Cardiac fibroblast (primary cell): ENCODE results near the gene NR6A1.

Experiments used
- DNase-seq, 2 donors: peaks; one replicate each; pipeline versions ENCODE4 v3.0.0 to v3.0.0-alpha.2; 2010; ENCODE audit warnings: low read depth in 2 of 2
- H3K4me3 ChIP-seq, 2 donors: replicated peaks in 1 of 2; 1 replicate in 1 of 2; 2 replicates in 1 of 2; pipeline ENCODE4 v1.5.1; 2011; ENCODE audit warnings: low read depth in 2 of 2, low read length in 2 of 2, mild to moderate bottlenecking in 2 of 2, moderate library complexity in 1 of 2
- TF ChIP-seq, protein P1 (sequence below): IDR thresholded peaks from one replicate; pipeline ENCODE4 v1.5.1; 2011; ENCODE audit warnings: low read depth, mild to moderate bottlenecking, low read length, inconsistent platforms

NR6A1 gene

GRCh38 chr9:124781967-124782660 is 11.0 kb upstream of the NR6A1 start:
- TF ChIP-seq, protein P1, sequence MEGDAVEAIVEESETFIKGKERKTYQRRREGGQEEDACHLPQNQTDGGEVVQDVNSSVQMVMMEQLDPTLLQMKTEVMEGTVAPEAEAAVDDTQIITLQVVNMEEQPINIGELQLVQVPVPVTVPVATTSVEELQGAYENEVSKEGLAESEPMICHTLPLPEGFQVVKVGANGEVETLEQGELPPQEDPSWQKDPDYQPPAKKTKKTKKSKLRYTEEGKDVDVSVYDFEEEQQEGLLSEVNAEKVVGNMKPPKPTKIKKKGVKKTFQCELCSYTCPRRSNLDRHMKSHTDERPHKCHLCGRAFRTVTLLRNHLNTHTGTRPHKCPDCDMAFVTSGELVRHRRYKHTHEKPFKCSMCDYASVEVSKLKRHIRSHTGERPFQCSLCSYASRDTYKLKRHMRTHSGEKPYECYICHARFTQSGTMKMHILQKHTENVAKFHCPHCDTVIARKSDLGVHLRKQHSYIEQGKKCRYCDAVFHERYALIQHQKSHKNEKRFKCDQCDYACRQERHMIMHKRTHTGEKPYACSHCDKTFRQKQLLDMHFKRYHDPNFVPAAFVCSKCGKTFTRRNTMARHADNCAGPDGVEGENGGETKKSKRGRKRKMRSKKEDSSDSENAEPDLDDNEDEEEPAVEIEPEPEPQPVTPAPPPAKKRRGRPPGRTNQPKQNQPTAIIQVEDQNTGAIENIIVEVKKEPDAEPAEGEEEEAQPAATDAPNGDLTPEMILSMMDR = no peak
- H3K4me3 ChIP-seq = no peak overlapping the region
- DNase-seq = no peak

- TF ChIP-seq, protein P1 = no peak
- DNase-seq = no peak
- no peak overlapping the region for H3K4me3 ChIP-seq
Measured at GRCh38 chr9:124780757-124781151, 9.6 kb upstream of the NR6A1 start.

DNA sequence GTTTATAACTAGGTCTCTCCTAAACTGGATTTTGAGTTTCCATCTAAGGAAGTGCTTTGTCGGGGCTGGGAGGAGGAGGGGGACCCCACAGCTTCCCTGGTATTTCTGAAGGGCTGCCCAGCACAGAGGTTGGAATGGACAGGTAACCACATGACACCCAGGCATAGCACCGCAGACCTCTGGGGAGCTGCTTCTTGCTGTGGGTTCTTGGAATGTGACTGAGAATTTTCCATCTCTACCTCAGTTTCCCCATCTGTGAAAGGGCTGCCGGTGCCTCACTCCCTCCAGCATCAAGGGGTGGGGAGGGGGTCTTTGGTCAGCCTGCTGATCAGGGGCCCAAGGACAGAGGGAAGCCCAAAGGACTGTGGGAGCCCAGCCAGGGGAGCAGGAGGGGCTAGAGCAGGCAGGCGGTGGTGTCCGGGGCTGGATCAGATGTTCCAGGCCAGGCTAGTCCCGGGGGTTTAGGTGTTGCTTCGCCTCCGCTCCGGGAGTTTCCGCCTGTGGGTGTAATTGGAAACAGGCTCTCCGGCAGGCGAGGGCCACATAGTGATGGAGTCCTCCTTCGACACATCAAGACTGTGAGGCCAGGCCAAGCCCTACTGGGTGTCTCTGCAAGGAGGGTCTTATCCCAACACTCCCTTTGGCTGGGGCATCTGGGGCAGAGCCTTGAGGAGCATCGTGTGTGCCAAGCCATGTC is 9.1 kb upstream of the NR6A1 start:
- H3K4me3 ChIP-seq = no peak overlapping the region
- TF ChIP-seq, protein P1 = no peak

GRCh38 chr9:124779368-124780059 is 8.4 kb upstream of the NR6A1 start:
- DNase-seq = peak; percentile 83 to 90
- no peak overlapping the region for H3K4me3 ChIP-seq
- TF ChIP-seq, protein P1 = no peak

More for the DNA sequence above, 9.1 kb upstream of the NR6A1 start:
- DNase-seq = peak in 1 of 2 donors; percentile 46

DNA sequence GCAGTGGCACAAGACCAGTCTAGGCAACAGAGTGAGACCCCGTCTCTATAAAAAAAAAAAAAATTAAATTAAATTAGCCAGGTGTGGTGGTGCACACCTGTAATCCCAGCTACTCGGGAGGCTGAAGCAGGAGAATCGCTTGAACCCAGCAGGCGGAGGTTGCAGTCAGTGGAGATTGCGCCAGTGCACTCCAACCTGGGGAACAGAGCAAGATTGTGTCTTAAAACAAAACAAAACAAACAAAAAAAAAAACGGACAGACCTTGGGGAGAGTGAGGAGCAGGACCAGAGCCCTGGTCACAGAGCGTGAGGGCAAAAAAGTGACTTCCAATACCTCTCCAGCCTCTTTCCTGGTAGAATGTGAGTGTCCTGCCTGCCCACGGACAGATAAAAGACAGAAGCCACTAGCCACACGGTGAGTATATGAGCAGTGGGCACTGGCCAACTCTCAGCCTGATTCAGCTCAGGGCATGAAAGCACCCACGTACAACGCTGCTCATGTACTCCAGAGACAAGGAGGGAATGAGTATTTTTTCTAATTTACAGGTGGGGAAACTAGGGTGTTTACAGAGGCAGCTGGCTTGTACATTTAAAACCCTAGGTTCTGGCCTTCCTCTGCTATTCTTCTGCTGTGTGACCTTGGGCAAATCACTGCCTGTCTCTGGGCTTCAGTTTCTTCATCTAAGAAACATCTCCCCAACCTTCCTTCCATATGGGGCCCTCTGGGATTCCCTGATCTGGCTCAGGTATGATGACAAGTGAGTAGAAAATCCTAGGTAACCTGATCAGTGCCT is 7.7 kb upstream of the NR6A1 start:
- TF ChIP-seq, protein P1 = no peak
- DNase-seq = no peak
- no peak overlapping the region for H3K4me3 ChIP-seq

GRCh38 chr9:124776954-124777648 is 6.0 kb upstream of the NR6A1 start, which contains the start of gene OLFML2A:
Gene OLFML2A, plus strand, starts transcription at chr9:124777133. Its CDS starts 138 bp downstream, at chr9:124777271.
- TF ChIP-seq, protein P1 = no peak
- DNase-seq = no peak
- H3K4me3 ChIP-seq = peak within 1 kb of the TSS; percentile 39 to 48
